Adrenal gland (tissue), 12 donors: ENCODE results near the gene SYNE1. TPM values are rescaled to one million over a fixed set of nuclear protein-coding genes. Genes with fewer than 3 reads are reported as not detected.
A peak's percentile ranks its signal among the peaks of the same experiment; 100 is the strongest.

Experiments
- DNase-seq, 7 donors: peaks; one replicate each; pipeline ENCODE4 v3.0.0-alpha.2; 2019 to 2020
- H3K27ac ChIP-seq, 5 donors: fragments of 200-600 bp; sonication (generic) in 4 of 5; 1 replicate in 3 of 5; 2 replicates in 2 of 5; pipeline versions ENCODE4 v1.5.1 to v1.8.0; 2016 to 2020; ENCODE audit warnings: mild to moderate bottlenecking in 1 of 5
- H3K27me3 ChIP-seq: fragments of 200-600 bp; 2 replicates; pipeline ENCODE4 v1.8.0; 2021
- H3K36me3 ChIP-seq, 2 donors: fragments of 200-600 bp; replicated peaks in 1 of 2; 1 replicate in 1 of 2; 2 replicates in 1 of 2; pipeline versions ENCODE4 v1.5.1 to v1.8.0; 2018 to 2022
- H3K4me1 ChIP-seq, 2 donors: fragments of 200-600 bp; replicated peaks in 1 of 2; 1 replicate in 1 of 2; 2 replicates in 1 of 2; pipeline versions ENCODE4 v1.5.1 to v1.8.0; 2018 to 2021
- H3K4me3 ChIP-seq, 4 donors: fragments of 200-600 bp; sonication (generic) in 3 of 4; one replicate each; pipeline ENCODE4 v1.5.1; 2016 to 2018
- H3K9me3 ChIP-seq, 3 donors: fragments of 200-600 bp; sonication (generic) in 1 of 3; replicated peaks in 1 of 3; 1 replicate in 2 of 3; 2 replicates in 1 of 3; pipeline versions ENCODE4 v1.5.1 to v1.8.0; 2016 to 2021
- POLR2A ChIP-seq, 2 donors: fragments of 450-650 bp; IDR thresholded peaks; one replicate each; pipeline ENCODE4 v1.6.1; 2017; ENCODE audit warnings: antibody characterized with exemption in 2 of 2, mild to moderate bottlenecking in 2 of 2, moderate library complexity in 1 of 2
- WGBS, 4 donors: extraction: QIAGEN DNeasy Blood & Tissue Kit in 2 of 4; methylation state at CpG; one replicate each; pipeline versions ENCODE4 v1.1.5 to v1.1.7; 2013 to 2017; 5-methylcytosine and 5-hydroxymethylcytosine counted together
- intact Hi-C, 2 donors: fragments of 100-400 bp; cut with DNase I; formaldehyde crosslinking; loops; one replicate each; pipeline versions ENCODE4 v1.14.1 to v1.15.0; 2022 to 2023
- polyA plus RNA-seq, 3 donors: library from polyadenylated mRNA; stranded (reverse); fragments of 200-250 nt in 2 of 3; fragments of 350-450 nt in 1 of 3; fragmentation: Illumina TruSeq in 1 of 3; extraction: RNeasy Lipid Tissue Mini Kit (QIAGEN cat#74804) in 1 of 3; gene quantifications; one replicate each; pipeline ENCODE4 v1.2.3, GENCODE V29; 2013 to 2014
- total RNA-seq, 9 donors: library from RNA; depleted of rRNA in 4 of 9; stranded (reverse); fragments of >200 nt in 4 of 9; fragments of 120-200 nt in 1 of 9; fragmentation: NEBNext Ultra II Directional in 1 of 9; extraction: Animal tissue kit (Norgen Biotek cat#: 25700) in 1 of 9; gene quantifications; one replicate each; pipeline versions ENCODE4 v1.1.0 to v1.2.4, GENCODE V29; 2013 to 2023
- TF ChIP-seq, protein P1 (sequence below), 6 experiments: fragments of 450-650 bp in 4 of 6; fragments of 200-600 bp in 2 of 6; sonication (generic) in 1 of 6; IDR thresholded peaks; 1 replicate in 5 of 6; 2 replicates in 1 of 6; pipeline versions ENCODE4 v1.5.1 to v1.8.0; 2016 to 2021; ENCODE audit warnings: antibody characterized with exemption in 6 of 6, mild to moderate bottlenecking in 2 of 6, moderate library complexity in 1 of 6
- donor health status: healthy with polysubstance abuse.
- donor health status: Bipolar disorder and iron deficiency.
- donor health status: DM: yes; HTN: yes; CAD: no.
- donor health status: DM: no; HTN: no; CAD: no.
- donor health status: DM: no; HTN: no; CAD: no.
- donor health status: DM: yes; HTN: yes; CAD: no.

The SYNE1 gene
- total and polyA plus RNA-seq, 12 donors = 29.0 to 170 (median 93.1) TPM

DNA sequence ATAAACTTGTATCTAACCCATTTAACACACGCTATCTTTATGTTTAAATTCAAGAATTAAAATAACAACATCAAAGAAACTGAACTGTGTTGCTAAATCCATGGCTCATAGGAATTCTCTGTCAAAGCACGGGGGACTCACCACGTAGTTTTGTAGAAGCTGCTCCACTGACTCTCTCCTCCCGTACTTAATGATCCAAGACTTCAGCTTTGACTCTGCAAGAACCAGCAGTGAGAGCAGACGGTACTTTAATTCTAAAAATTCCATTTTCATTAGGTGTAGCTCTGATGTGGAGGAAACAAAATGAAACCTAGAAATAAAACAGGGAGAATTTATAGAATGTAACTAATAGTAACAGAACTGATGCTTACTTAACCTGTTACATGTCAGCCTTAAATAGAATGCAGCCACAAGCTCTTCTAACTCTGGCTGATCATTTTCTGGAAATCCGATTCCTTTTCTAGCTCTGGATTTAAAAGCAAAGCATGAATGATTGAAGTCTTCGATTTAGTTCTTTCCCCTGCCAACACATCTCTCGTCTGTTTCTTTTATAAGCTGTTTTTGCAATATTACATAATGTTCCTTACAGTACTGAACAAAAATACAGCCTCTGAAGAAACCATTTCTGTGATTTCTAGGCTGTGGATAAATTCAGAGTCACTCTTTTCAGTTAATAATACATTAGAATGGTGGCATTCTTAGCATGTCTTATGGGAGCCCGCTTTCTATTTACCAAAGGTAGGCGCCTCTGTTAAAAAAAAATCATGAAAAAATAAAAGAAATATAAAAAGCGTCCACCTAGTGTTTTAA is 165.5 kb downstream of the SYNE1 start:
- Histone ChIP-seq H3K36me3 (no peaks in the 10 kb centered on the region), H3K27me3 (no peaks in the 10 kb centered on the region), H3K27ac (no peak overlapping the region), H3K9me3 (no peaks in the 10 kb centered on the region), H3K4me3 (no peak overlapping the region), H3K4me1 (no peaks in the 10 kb centered on the region)
- WGBS, 4 donors = 76 to 83% (median 77%) methylated on average over 11 of the region's 11 CpGs
- intact Hi-C loops = no loop called here
- no peak for DNase-seq
- TF ChIP-seq POLR2A (IDR thresholded peaks at IDR 0.05) = no peak
- TF ChIP-seq, protein P1, sequence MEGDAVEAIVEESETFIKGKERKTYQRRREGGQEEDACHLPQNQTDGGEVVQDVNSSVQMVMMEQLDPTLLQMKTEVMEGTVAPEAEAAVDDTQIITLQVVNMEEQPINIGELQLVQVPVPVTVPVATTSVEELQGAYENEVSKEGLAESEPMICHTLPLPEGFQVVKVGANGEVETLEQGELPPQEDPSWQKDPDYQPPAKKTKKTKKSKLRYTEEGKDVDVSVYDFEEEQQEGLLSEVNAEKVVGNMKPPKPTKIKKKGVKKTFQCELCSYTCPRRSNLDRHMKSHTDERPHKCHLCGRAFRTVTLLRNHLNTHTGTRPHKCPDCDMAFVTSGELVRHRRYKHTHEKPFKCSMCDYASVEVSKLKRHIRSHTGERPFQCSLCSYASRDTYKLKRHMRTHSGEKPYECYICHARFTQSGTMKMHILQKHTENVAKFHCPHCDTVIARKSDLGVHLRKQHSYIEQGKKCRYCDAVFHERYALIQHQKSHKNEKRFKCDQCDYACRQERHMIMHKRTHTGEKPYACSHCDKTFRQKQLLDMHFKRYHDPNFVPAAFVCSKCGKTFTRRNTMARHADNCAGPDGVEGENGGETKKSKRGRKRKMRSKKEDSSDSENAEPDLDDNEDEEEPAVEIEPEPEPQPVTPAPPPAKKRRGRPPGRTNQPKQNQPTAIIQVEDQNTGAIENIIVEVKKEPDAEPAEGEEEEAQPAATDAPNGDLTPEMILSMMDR (IDR thresholded peaks at IDR 0.05) = no peak

GRCh38 chr6:152463164-152463563 is 174.0 kb downstream of the SYNE1 start:
- H3K9me3 ChIP-seq = no peaks in the 10 kb centered on the region
- intact Hi-C loops = no loop called here
- H3K27me3 ChIP-seq = no peaks in the 10 kb centered on the region
- H3K4me1 ChIP-seq = no peaks in the 10 kb centered on the region
- no peaks in the 10 kb centered on the region for H3K36me3 ChIP-seq
- WGBS, 4 donors = 74 to 84% (median 76%) methylated on average over 7 of the region's 7 CpGs
- H3K4me3 ChIP-seq = peak overlapping the region in 1 of 4 donors; percentile 12
- TF ChIP-seq POLR2A (IDR thresholded peaks at IDR 0.05) = no peak
- no peak for DNase-seq
- no peak overlapping the region for H3K27ac ChIP-seq

- Histone ChIP-seq H3K27me3 (no peaks in the 10 kb centered on the region), H3K36me3 (no peaks in the 10 kb centered on the region), H3K4me3 (peak overlapping the region in 1 of 4 donors; percentile 12), H3K4me1 (no peaks in the 10 kb centered on the region), H3K27ac (no peak overlapping the region), H3K9me3 (no peaks in the 10 kb centered on the region)
- DNase-seq = no peak
- TF ChIP-seq, protein P1 (IDR thresholded peaks at IDR 0.05) = no peak
- TF ChIP-seq POLR2A (IDR thresholded peaks at IDR 0.05) = no peak
- 61 to 66% (median 63%) methylated on average over 6 of the region's 6 CpGs for WGBS, 4 donors
- intact Hi-C loops = no loop called here
Measured at GRCh38 chr6:152462716-152463115, 174.4 kb downstream of the SYNE1 start.

GRCh38 chr6:152461556-152461955 is 175.6 kb downstream of the SYNE1 start:
- Histone ChIP-seq H3K27me3 (no peaks in the 10 kb centered on the region), H3K36me3 (no peaks in the 10 kb centered on the region), H3K4me1 (no peaks in the 10 kb centered on the region), H3K9me3 (no peaks in the 10 kb centered on the region), H3K4me3 (no peak overlapping the region), H3K27ac (no peak overlapping the region)
- intact Hi-C loops = no loop called here
- WGBS, 4 donors = 74 to 78% (median 76%) methylated on average over 5 of the region's 5 CpGs
- DNase-seq = no peak
- no peak for TF ChIP-seq POLR2A (IDR thresholded peaks at IDR 0.05)
- TF ChIP-seq, protein P1 (IDR thresholded peaks at IDR 0.05) = no peak
